ENCODE measurements around the gene TMEM176A.
"Not testable (repeated sequence)": the region's sequence is repeated elsewhere in the genome, so short reads cannot be mapped to it uniquely, and the experiment has no call there.

The TMEM176A gene

GRCh38 chr7:150788474-150789269 lies 11.9 kb upstream of the TMEM176A start:
- DNase-seq = no peak

DNA sequence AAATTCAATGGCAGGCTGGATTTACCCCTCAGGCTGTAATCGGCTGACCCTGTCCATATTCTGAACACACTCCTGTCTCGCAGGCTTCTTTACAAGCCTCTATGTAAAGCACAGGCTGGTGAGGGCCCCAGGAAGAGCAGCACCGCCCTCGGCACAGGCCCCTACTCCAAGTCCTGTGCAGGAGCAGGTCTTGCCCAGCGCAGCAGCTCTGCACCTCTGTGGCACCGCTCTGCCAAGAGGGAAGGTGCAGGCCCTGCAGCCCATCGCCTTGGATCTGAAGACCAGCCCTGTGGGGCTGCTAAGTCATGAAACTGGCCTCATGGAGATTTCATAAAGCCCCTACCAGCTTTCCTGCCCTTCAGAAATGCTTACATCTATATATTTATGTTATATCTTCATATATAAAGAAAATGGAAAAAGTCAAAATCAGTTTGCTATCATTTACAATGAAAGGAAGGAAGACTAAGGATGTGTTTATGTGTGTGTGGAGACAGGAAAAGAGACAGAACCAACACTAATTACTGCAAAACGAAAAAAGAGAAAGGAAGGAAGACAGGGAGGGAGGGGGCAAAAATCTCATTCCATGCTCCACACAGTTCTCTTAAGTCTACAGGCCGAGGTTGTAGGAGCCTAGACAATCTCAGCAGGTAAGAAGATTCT lies 10.0 kb upstream of the TMEM176A start:
- DNase-seq = no peak

DNA sequence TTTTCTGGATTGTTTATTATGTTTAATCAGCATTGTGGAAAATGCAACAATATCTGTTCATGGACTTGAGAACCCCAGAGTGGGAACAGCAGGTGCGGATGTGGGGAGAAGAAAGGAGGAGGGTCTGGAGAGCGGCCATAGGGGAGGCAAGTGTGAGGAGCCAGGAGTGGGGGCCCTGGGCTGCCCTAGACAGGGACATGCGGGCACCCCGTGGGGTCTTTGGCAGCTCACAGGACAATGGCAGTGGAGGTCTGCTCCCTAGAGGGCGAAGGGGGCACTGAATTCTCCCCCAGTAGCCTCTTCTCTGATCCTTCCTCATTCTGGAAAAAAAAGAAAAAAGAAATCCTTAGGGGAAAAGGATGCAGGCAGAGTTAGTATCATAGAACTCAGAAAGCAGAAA lies 9.3 kb upstream of the TMEM176A start:
- no peak for DNase-seq

DNA sequence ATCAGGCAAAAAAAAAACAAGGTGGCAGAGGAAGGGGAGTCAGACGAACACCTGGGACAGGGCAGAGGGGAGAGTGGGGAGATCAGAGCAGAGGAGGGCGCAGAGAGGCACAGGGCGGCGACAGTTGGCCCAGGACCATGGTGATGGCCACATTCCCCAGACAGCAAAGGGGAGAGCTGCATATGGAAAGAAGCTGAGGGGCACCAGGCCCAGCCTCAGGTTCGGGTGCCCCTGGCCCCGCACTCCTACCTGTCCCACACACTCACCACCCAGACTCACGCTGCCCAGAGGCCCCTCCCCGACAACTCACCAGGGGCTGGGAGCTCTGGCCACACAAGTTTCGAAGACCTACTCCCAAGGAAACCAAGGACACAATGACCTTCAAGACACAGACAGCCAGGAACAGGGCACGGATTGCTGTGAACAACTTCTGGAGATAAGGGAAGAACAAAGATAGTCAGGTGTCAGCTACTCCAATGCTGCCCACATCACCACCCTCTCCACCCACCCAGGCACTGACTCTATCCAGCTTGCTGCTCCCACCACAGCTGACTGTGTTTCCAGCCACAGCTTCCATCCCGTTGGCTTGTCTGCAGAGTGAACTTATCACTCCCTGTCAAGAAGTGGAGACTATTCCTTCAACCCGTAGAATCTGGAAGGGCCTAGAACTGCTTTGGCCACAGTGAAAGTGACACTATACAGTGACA lies 8.7 kb upstream of the TMEM176A start:
- DNase-seq = no peak

- no peak for DNase-seq
Measured at GRCh38 chr7:150793569-150794238, 6.9 kb upstream of the TMEM176A start.

- no peak for DNase-seq
Measured at GRCh38 chr7:150797661-150798060, 2.9 kb upstream of the TMEM176A start.

GRCh38 chr7:150799156-150799555 lies 1.4 kb upstream of the TMEM176A start:
- DNase-seq = no peak

DNA sequence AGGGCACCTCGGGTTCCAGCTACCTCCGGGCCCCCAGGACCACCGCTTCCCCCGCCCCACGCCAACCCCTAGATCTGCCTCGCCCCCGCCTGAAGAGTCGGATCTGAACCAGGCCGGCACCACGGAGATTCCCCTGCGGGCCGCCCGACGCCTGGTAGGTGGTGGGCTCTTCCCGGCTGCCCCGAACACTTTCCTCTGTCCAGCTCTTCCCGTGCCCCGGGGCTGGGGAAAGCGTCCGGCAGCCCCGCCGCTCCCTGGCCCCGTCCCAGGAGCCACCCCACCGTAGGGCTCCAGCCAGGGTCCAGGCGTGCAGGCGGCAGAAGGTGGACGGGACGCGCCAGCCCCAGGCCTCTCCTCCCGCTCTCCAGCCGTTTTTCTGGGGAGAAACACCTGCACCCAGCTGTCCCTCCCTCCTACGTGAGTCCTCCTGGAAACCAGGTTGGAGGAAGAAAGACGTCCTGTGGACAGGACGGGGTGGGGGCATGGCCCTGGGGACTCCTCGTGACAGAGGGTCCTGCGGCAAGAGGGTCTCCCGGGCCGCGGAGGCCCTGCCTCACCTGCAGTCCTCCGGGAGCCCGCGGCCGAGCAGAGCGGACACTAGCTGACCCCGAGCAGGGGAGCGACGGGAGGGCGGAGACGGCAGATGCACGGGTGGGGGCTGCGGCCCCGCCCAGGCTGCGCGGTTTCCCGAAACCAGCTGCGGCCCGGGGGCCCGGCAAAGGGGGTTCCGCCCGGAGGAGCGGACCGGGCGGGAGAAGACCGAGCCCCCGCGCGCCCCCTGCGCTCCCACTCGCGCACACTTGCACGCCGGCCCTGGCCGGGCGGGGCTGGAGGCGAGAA lies 608 bp upstream of the TMEM176A start, which contains the start of gene TMEM176B:
Gene TMEM176B, minus strand, starts transcription at position 624 of the 840 bp plus-strand sequence. CDS start 3,795 bp downstream, outside the sequence.
- peak in 1 of 2 donors; percentile 39 for DNase-seq

GRCh38 chr7:150801242-150801945 lies 825 bp downstream of the TMEM176A start:
- no peak for DNase-seq

DNA sequence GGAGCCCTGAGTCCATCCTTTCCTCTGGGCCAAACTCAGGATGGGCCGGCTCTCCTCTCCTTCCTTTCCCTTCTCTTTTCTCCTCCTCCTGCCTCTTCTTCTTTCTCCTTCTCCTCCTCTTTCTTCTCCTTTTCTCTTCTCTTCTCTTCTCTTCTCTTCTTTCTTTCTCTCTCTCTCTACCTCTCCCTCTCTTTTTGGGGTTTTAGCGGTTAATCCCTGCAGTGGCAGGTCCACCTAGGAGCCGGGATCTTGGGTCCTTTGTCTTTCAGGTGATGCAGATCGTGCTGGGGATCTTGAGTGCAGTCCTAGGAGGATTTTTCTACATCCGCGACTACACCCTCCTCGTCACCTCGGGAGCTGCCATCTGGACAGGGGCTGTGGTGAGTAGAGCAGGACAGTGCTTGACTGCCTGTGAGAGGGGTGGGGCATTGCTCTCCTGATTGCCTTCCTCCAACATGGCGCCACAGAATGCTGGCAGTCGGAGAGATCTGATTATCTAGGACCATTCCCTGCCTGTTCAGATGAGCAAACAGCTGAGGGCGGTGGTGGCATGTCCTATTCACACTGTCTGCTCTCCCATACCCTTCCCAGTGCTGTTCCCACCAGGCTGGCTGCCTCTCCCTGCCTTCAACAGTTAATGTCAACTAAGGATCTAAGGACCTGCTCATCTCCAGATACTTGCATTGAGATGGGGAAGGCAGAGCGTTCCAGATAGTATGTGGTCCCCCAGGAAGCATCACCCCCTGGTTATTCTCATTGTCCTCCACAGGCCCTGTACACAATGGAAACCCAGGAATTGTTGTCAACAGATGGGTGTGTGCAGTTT lies 1.6 kb downstream of the TMEM176A start:
- no peak for DNase-seq

DNA sequence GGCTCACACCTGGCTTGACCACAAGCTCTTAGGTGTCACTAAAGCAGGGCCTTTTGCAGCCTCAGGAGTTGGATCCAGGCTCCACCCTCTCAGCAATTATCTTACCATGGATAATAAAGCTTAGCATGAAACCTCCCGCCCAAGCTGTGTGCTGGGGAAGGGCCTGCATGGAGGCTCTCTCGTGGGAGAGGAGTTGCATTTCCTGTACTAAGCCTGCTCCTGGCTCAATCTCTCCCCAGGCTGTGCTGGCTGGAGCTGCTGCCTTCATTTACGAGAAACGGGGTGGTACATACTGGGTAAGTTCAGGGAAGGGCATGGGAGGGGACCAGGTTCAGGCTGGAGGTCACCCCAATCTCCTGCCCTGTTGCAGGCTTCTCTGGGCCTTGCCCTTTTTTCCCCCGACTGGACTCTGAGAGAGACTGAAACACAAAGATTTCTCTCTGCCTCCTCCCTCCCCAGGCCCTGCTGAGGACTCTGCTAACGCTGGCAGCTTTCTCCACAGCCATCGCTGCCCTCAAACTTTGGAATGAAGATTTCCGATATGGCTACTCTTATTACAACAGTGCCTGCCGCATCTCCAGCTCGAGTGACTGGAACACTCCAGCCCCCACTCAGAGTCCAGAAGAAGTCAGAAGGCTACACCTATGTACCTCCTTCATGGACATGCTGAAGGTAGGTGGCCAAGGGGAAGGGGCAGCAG lies 2.7 kb downstream of the TMEM176A start:
- no peak for DNase-seq

GRCh38 chr7:150804802-150805201 lies 4.2 kb downstream of the TMEM176A start:
- DNase-seq = no peak

DNA sequence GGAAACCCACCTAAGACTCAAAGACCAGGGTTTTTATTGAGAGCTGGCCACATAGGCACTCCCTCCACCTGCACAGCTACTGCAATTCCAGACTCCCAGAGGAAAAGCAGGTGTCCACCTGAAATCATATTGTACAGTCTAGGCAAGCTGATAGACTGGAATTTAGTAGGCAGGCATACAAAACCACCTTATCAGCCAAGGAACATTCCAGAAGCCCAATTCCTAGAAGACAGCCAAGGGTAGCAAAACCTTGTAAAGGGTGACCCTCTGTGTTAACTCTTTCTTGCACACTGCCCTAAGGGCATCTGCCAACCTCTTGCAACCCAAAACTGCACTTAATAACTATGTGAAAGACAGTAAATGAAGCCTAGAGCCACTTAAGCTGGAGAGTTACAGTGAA lies 5.3 kb downstream of the TMEM176A start:
- no peak for DNase-seq

GRCh38 chr7:150806454-150806853 lies 5.9 kb downstream of the TMEM176A start:
- DNase-seq = no peak

GRCh38 chr7:150806863-150807262 lies 6.3 kb downstream of the TMEM176A start:
- DNase-seq = no peak

- DNase-seq = not testable (repeated sequence)
Measured at GRCh38 chr7:150807616-150808438, 7.3 kb downstream of the TMEM176A start.

DNA sequence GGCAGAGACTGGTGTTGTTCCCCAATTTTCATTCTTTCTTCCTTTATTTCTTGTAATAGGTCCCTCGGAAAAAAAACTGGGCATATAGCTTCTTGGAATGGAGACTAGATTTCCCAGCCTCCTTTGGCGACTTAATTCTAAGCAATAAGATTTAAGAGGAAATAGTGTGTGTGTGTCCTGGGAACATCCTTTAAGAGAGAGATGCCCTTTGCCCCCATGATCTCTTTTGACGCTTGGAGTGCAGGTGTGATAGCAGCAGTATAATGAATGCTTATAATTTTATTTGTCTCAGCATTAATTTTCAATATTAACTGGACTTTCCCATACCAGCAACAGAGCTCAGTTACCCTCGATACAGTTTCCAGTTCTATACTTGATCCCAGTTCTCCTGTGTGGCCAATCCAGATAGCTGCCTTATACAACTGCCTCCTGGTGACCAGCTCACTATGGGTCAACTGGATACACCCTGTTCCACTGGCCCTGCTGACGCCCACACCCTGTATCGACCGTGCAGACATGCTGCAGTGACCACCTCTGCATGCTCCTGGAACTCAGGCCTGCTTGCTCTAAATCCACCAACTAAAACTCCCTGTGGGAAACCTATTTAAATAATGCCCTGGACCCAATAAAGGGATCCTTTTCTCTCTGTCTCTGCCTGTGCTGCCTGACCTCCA lies 13.9 kb downstream of the TMEM176A start:
- DNase-seq = no peak

- no peak for DNase-seq
Measured at GRCh38 chr7:150818971-150819370, 18.4 kb downstream of the TMEM176A start.
